DMS53 treated with DMSO at 0.1 percent for 48 hours (cell line): ENCODE measurements around the gene NPTX2.

Experiments used
- DNase-seq: peaks from one replicate; lab custom pipeline; 2025; ENCODE audit not compliant: unreplicated experiment; lab: John Stamatoyannopoulos, UW

The NPTX2 gene

DNA sequence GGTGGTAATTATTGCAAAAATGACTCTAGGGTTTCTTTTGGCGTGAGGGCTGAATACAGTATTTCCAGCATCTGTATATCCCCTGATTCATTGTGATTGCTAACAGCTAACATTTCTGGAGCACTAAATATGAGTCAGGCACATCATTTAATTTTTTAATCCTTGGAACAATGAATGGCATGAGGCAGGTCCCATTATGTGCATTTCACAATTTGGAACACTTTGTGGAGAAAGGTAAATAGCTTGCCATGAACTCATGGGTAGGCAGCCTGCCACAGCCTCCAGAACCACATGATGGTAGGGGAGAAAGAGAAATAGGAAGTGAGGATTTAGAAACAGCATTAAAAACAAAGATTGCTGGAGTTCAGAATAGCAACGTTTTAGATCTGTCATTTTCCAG lies 1.7 kb downstream of the NPTX2 start:
- DNase-seq, result no peak

- no peak for DNase-seq
These were observed 2.6 kb downstream of the NPTX2 start for GRCh38 chr7:98619450-98620321.

DNA sequence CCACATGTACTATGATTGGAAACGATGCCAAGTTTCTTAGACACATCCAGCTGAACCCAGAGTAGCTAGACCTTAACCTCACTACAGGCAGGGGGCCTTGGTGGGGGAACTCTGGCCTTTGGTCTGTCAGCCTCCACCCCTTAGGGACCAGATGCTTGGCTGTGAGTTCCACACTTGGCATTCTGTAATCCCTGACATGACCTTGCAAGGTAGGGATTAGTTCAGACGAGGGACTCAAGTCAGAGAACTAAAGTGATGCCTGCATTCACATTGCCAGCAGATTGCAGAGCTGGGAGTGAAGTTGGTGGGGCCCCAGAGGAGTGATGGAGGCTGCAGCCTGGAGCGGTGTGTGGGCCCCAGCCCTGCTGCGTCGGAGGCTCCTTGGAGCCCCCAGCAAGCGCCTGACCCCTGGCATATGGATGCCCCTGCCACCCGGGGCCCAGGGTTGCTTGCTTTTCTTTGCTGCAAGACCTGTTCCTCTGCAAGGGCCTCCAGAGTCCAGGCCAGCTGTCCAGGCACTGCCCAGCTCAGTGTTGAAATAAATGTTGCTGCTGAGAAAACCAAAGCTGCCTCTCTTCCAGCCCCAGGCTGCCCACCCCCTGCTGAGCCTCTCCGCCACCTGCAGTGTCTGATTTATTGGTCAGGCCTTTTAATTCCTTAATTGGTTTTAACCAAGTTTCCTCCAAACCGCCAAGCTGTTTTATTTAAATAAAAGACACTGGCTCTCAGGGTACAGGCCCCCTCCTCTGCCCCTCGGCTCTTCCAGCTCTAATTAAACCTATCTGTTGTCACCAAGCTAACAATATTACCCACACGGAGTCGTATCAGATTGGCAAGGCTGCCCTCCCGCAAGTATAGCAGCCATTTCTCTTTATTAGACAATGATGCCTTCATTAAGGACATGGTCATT lies 4.7 kb downstream of the NPTX2 start:
- no peak for DNase-seq

DNA sequence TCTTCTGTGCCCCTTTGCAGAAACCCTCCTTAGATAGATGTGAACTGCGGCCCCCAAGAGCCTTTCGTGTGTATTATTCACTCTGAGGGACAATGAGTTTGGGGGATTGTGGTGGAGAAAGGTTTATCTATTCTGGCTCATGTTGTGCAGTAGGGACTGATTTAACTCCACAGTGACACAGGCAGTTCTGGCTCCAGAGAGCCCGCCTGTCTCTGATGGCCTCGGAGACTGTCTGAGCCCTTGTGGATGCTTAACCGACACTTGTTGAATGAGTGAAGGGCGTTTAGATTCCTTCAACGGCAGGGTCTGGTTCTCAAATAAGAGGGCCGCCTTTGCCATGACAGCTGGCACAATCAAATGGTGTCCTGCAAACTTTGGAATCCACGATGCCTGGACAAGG lies 5.8 kb downstream of the NPTX2 start:
- DNase-seq, result no peak

GRCh38 chr7:98624846-98625420 lies 7.8 kb downstream of the NPTX2 start:
- no peak for DNase-seq

GRCh38 chr7:98626460-98627412 lies 9.7 kb downstream of the NPTX2 start:
- DNase-seq, result no peak

DNA sequence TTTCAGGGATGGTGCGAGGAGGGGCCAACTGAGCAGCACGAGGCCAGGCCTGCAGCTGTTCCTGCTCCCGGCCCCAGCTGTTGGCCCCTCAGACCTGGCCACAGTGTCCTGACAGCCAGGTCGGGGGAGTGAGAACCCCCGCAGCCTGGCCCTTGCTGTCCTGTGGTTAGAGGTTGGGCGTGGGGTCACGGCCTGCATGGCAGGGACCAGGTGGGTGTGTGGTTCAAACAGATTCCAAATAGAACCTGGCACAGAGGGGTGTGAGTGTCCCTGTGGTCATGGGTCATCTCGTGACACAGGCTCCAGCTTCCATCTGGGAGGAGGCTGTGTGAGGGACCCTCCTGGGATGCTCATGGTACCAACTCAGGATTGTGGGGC lies 10.3 kb downstream of the NPTX2 start:
- DNase-seq, result no peak

- no peak for DNase-seq
These were observed 11.3 kb downstream of the NPTX2 start for GRCh38 chr7:98628418-98628817.

GRCh38 chr7:98629001-98629431 lies 11.9 kb downstream of the NPTX2 start:
- no peak for DNase-seq

DNA sequence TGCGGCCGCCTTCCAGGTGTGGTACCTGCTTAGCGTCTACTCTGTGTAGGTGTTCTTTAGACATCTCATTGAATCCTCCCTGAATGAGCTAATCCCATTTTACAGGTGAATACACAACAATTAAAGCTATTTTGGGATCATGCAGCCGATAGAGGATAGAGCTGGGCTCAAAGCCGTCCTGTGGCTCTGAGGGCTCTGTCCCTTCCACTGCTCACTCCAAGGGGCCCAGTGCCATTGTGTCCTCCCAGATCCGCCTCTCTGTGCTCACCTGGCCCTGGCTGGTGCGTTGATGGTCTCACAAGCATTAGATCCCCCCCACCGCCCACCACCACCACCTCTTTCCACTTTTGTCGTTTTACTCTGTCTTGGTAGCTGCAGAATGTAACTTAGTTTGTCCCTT lies 13.1 kb downstream of the NPTX2 start:
- no peak for DNase-seq

GRCh38 chr7:98630770-98631169 lies 13.7 kb downstream of the NPTX2 start:
- DNase-seq, result no peak

DNA sequence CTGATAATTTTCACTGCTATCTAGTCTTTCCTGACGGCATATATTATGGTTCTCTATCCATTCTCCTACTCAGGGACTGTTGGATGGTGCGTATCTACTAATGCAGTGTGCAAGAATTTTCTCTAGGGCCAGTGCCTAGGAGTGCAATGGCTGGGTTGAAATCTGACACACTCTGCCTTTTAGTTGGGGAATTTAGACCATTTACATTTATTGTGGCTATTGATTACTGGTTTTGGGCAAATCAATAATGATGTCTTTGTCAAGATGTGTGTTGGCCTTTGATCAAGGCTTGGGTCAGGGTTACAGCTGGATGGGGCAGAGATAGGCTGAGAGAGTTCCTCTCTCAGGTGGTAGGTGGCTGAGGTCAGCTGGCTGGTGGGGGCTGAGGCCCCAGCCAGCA lies 21.8 kb downstream of the NPTX2 start:
- no peak for DNase-seq

- no peak for DNase-seq
These were observed 23.3 kb downstream of the NPTX2 start for GRCh38 chr7:98640375-98640774.

GRCh38 chr7:98641646-98642500 lies 24.8 kb downstream of the NPTX2 start:
- no peak for DNase-seq

- DNase-seq, result no peak
These were observed 26.3 kb downstream of the NPTX2 start for GRCh38 chr7:98643236-98643985.

- no peak for DNase-seq
These were observed 29.4 kb downstream of the NPTX2 start for GRCh38 chr7:98646465-98646864.

- DNase-seq, result no peak
These were observed 30.2 kb downstream of the NPTX2 start for GRCh38 chr7:98647326-98647725.

DNA sequence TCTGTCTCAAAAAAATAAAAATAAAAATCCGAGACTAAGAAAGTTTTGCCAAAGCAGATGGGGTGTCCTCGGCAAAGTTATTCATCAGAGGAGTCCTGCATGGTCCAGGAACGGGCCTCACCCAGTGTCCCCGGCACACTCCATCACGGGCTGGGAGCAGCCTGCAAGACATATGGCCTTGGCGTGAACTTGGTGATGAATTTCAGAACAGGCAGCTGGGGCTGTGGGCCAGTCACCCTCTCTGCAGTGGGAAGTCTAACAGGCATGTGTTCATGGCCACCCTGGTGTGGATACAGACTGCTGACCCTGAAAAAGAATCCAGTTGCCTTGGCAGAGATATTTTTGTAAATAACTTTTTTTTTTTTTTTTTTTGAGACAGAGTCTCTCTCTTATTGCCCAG lies 34.7 kb downstream of the NPTX2 start:
- DNase-seq, result no peak
